Smooth muscle cell (in vitro differentiated cells): Measurements from ENCODE around the gene TULP4. TPM values are rescaled to one million over a fixed set of nuclear protein-coding genes. Genes with fewer than 3 reads are reported as not detected.
"Not testable (repeated sequence)": the region's sequence is repeated elsewhere in the genome, so short reads cannot be mapped to it uniquely, and the experiment has no call there.

Experiments
- DNase-seq: peaks from one replicate; lab custom pipeline; 2025; ENCODE audit not compliant: unreplicated experiment; lab: John Stamatoyannopoulos, UW
- H2AFZ ChIP-seq: fragments of 200-600 bp; sonication (generic); 2 replicates; pipeline ENCODE4 v1.6.0; 2016; ENCODE audit warnings: antibody characterized with exemption, low read depth, mild to moderate bottlenecking
- H3F3A ChIP-seq: fragments of 200-600 bp; sonication (generic); 2 replicates; pipeline ENCODE4 v1.6.0; 2017; ENCODE audit warnings: antibody characterized with exemption, low read depth
- H3K27ac ChIP-seq: fragments of 200-600 bp; sonication (generic); 2 replicates; pipeline ENCODE4 v1.5.1; 2016; ENCODE audit warnings: low read depth, mild to moderate bottlenecking
- H3K27me3 ChIP-seq: fragments of 200-600 bp; sonication (generic); 2 replicates; pipeline ENCODE4 v1.6.1; 2016; ENCODE audit warnings: low read depth, mild to moderate bottlenecking
- H3K36me3 ChIP-seq: fragments of 200-600 bp; sonication (generic); 2 replicates; pipeline ENCODE4 v1.5.1; 2016; ENCODE audit warnings: low read depth
- H3K4me1 ChIP-seq: fragments of 200-600 bp; sonication (generic); 2 replicates; pipeline ENCODE4 v1.5.1; 2016; ENCODE audit warnings: low read depth
- H3K4me2 ChIP-seq: fragments of 200-600 bp; sonication (generic); 2 replicates; pipeline ENCODE4 v1.6.0; 2016; ENCODE audit warnings: mild to moderate bottlenecking
- H3K4me3 ChIP-seq: fragments of 200-600 bp; sonication (generic); 2 replicates; pipeline ENCODE4 v1.5.1; 2016; ENCODE audit warnings: mild to moderate bottlenecking
- H3K79me2 ChIP-seq: fragments of 200-600 bp; sonication (generic); 2 replicates; pipeline ENCODE4 v1.6.0; 2016; ENCODE audit warnings: low read depth, mild to moderate bottlenecking
- H3K9ac ChIP-seq: fragments of 200-600 bp; sonication (generic); 2 replicates; pipeline ENCODE4 v1.6.0; 2016; ENCODE audit warnings: low read depth
- H3K9me3 ChIP-seq: fragments of 200-600 bp; sonication (generic); replicated peaks from 2 replicates; pipeline ENCODE4 v1.5.1; 2016; ENCODE audit warnings: low read depth
- H4K20me1 ChIP-seq: fragments of 200-600 bp; sonication (generic); 2 replicates; pipeline ENCODE4 v1.6.0; 2016; ENCODE audit warnings: low read depth
- WGBS: methylation state at CpG from one replicate; pipeline ENCODE4 v1.1.7; 2016; ENCODE audit warnings: low lambda C conversion rate; 5-methylcytosine and 5-hydroxymethylcytosine counted together
- polyA plus RNA-seq: library from polyadenylated mRNA; unstranded; fragments of >200 nt; fragmentation: Nextera tagmentation; extraction: Ambion mirVana; gene quantifications from 2 replicates; pipeline ENCODE4 v1.2.1, GENCODE V29; 2016
- total RNA-seq: library from RNA; depleted of rRNA; stranded (reverse); fragments of >200 nt; gene quantifications from 2 replicates; pipeline ENCODE4 v1.2.3, GENCODE V29; 2014
- TF ChIP-seq, protein P1 (sequence below): fragments of 200-600 bp; sonication (generic); IDR thresholded peaks from 2 replicates; pipeline ENCODE4 v1.5.1; 2017; ENCODE audit warnings: borderline replicate concordance, mild to moderate bottlenecking, antibody characterized with exemption; ENCODE audit not compliant: insufficient read depth, poor library complexity, severe bottlenecking

Gene TULP4
- total and polyA plus RNA-seq, 2 experiments from 2014 or later = 16.1 to 85.0 TPM

DNA sequence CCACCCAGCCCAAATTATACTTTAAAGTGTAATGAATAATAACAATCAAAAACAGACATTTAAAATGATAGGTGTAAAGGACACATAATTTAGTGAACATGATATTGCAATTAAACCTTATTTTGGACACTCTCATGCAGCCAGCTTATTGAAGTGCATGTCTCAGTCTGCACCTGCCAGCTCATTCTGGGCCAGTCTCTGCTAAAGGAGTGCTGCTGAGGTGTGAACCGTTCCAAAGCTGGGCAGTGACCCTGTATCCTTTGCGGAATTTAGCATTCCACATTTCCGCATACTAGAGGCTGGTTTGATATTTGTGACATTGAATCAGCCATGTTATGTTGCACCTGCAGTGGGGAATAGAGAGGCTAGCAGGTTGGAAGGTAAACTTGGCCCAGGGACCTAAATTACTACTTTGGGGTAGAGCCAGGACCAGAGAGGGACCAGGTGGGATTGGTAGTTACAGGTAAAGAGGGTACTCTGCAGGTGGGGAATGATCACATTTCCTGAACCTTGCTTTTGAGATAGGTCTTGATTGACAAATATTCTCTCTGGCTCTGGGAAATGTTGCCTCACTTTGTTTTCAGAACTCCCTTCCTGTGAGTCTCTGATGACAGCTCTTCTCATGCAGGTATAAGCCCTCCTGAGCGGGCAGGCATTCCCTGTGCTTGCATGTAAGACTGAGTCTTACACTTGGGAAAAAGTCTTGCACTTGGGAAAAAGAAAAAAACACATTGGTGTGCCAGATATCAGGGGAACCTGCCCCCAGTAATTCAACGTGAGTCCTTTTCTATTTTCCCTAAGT is 26.2 kb downstream of the TULP4 start:
- TF ChIP-seq, protein P1, sequence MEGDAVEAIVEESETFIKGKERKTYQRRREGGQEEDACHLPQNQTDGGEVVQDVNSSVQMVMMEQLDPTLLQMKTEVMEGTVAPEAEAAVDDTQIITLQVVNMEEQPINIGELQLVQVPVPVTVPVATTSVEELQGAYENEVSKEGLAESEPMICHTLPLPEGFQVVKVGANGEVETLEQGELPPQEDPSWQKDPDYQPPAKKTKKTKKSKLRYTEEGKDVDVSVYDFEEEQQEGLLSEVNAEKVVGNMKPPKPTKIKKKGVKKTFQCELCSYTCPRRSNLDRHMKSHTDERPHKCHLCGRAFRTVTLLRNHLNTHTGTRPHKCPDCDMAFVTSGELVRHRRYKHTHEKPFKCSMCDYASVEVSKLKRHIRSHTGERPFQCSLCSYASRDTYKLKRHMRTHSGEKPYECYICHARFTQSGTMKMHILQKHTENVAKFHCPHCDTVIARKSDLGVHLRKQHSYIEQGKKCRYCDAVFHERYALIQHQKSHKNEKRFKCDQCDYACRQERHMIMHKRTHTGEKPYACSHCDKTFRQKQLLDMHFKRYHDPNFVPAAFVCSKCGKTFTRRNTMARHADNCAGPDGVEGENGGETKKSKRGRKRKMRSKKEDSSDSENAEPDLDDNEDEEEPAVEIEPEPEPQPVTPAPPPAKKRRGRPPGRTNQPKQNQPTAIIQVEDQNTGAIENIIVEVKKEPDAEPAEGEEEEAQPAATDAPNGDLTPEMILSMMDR = no peak

DNA sequence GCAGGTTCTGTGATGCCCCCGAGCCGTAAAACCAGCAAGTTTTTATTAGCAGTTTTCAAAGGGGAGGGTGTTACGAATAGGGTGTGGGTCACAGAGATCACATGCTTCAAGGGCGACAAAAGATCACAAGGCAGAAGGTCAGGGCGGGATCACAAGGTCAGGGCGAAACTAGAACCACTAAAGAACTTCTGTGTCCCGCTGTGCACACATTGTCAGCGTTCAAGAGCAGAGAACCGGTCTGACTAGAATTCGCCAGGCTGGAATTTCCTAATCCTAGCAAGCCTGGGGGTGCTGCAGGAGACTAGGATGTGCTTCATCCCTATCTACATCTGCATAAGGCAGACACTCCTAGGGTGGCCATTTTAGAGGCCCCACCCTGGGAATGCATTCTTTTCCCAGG is 26.9 kb downstream of the TULP4 start:
- not testable (repeated sequence) for H3K4me1 ChIP-seq, DNase-seq, H2AFZ ChIP-seq, H4K20me1 ChIP-seq, H3F3A ChIP-seq, H3K9ac ChIP-seq, H3K4me3 ChIP-seq, H3K4me2 ChIP-seq, H3K27ac ChIP-seq, H3K27me3 ChIP-seq, H3K36me3 ChIP-seq, H3K9me3 ChIP-seq
- WGBS = 67% methylated on average over 10 of the region's 10 CpGs
- H3K79me2 ChIP-seq = peaks cover 36% of the 10 kb centered on the region

More for the DNA sequence above, 26.2 kb downstream of the TULP4 start:
- Histone ChIP-seq H3K9me3 (no peaks in the 10 kb centered on the region), H3K36me3 (no peaks in the 10 kb centered on the region), H3K79me2 (peaks cover 41% of the 10 kb centered on the region), H2AFZ (no peak overlapping the region), H3K4me1 (no peaks in the 10 kb centered on the region), H3K4me3 (no peak overlapping the region), H3K27me3 (no peaks in the 10 kb centered on the region), H3F3A (no peaks in the 10 kb centered on the region), H3K9ac (no peak overlapping the region), H3K27ac (no peak overlapping the region), H3K4me2 (no peak overlapping the region), H4K20me1 (no peaks in the 10 kb centered on the region)
- DNase-seq = no peak
- WGBS = 91% methylated on average over 5 of the region's 5 CpGs

DNA sequence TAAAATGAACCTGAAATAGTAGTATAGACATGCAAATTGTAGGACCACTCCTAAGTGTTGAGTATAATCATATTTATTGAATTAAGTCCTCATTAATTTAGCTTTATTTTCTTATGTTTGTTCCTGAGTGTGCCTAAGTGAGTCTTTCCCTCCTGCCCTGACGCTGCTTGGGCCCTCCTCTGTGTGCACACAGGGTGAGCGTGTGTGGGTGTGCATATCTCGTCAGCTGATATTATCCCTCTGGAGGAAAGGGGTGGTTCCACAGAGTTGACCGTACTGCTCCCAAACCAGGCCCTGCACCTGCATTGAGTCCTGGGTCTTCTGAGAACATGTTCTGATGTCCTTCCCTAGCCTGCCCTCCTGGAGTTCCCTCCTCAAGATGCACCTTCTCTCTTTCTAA is 28.0 kb downstream of the TULP4 start:
- TF ChIP-seq, protein P1 = no peak
- no peak overlapping the region for H3K9ac ChIP-seq
- no peak overlapping the region for H2AFZ ChIP-seq
- H3F3A ChIP-seq = no peaks in the 10 kb centered on the region
- no peak overlapping the region for H3K4me2 ChIP-seq
- H3K9me3 ChIP-seq = no peaks in the 10 kb centered on the region
- no peaks in the 10 kb centered on the region for H3K27me3 ChIP-seq
- no peak for DNase-seq
- no peaks in the 10 kb centered on the region for H3K36me3 ChIP-seq
- WGBS = 66% methylated on average over 4 of the region's 4 CpGs
- no peaks in the 10 kb centered on the region for H3K4me1 ChIP-seq
- no peak overlapping the region for H3K4me3 ChIP-seq
- peaks cover 41% of the 10 kb centered on the region for H3K79me2 ChIP-seq
- no peaks in the 10 kb centered on the region for H4K20me1 ChIP-seq
- no peak overlapping the region for H3K27ac ChIP-seq

DNA sequence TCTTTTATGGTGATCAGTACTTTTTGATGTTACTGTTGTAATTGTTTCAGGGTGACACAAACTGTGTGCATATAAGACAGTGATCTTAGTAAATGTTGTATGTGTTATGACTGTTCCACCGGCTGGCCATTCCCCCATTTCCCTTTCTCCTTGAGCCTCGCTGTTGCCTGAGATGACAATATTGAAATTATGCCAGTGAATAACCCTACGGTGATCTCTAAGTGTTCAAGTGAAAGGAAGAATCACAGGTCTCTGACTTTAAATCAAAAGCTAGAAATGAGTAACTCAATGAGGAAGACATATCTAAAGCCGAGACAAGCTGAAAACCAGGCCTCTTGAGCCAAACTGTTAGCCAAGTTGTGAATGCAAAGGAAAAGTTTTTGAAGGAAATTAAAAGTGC is 32.3 kb downstream of the TULP4 start:
- Histone ChIP-seq H3K79me2 (peaks cover 34% of the 10 kb centered on the region), H3K9ac (no peak overlapping the region), H3K4me2 (no peak overlapping the region), H3K4me3 (no peak overlapping the region), H3K4me1 (no peaks in the 10 kb centered on the region), H3F3A (no peaks in the 10 kb centered on the region), H3K9me3 (no peaks in the 10 kb centered on the region), H4K20me1 (no peaks in the 10 kb centered on the region), H3K27me3 (no peaks in the 10 kb centered on the region), H3K27ac (no peak overlapping the region), H2AFZ (no peak overlapping the region), H3K36me3 (no peaks in the 10 kb centered on the region)
- TF ChIP-seq, protein P1 = no peak
- WGBS = 83% methylated on average over 4 of the region's 4 CpGs
- DNase-seq = no peak

DNA sequence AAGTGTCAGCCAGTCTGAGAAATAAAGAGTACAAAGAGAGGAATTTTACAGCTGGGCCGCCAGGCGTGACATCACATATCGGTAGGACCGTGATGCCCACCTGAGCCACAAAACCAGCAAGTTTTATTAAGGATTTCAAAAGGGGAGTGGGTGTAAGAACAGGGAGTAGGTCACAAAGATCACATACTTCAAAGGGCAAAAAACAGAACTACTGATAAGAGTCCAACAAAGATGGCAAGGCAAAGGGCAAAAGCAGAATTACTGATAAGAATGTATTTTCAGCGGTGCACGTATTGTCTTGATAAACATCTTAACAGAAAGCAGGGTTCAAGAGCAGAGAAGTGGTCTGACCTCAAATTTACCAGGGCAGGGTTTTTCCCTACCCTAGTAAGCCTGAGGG is 33.2 kb downstream of the TULP4 start:
- H3K79me2 ChIP-seq = peaks cover 31% of the 10 kb centered on the region

More for the DNA sequence above, 33.2 kb downstream of the TULP4 start:
- H3K4me3 ChIP-seq, DNase-seq, H3K27ac ChIP-seq, H2AFZ ChIP-seq, H3K9me3 ChIP-seq, H3F3A ChIP-seq, H3K4me2 ChIP-seq, H4K20me1 ChIP-seq, H3K4me1 ChIP-seq, H3K36me3 ChIP-seq, H3K27me3 ChIP-seq, H3K9ac ChIP-seq: not testable (repeated sequence)
- WGBS = 95% methylated on average over 6 of the region's 6 CpGs
